GM18858 (cell line): Measurements from ENCODE around the gene HES5.

Experiments used
- ATAC-seq: cut with Tn5 transposase; IDR thresholded peaks from one replicate; pipeline ENCODE4 v1.9.1; 2021; ENCODE audit not compliant: unreplicated experiment

The HES5 gene

DNA sequence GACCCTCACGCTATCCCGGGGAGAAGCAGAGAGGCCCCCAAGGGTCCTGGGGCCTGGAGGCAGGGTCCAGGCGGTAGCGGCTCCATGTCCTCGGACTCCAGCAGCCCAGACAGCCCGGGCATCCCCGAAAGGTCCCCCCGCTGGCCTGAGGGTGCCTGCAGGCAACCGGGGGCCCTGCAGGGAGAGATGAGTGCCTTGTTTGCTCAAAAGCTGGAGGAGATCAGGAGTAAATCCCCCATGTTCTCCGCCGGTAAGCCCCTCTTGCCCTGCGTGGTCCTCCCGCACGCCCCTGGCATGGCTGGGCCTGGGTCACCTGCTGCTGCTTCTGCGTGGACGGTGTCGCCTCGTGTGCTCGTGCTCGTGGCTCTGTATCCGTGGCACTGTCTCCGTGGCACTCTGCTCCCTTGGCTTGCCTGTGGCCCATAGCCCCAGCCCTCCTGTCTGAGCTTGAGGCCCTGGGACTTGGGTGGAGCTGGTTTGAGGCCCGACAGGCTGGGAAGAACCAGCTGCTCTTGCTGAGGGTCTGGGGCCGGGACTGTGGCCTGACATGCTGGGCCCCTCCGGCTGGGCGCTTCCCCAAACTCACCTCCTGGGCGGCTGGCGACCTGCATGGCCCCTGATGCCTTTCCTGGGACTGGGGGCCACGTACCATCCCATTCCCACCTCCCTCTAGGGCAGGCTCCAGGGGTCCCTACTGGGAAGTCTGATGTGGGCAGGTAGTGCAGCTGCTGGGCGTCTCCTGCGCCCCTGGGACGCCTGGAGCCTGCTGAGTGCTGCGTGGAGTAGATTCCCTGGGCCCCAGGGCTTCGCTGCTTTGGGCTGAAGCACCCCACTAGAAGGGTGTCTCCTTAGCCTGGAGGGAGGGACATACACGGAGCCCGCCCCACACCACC is 27.2 kb downstream of the HES5 start:
- no peak for ATAC-seq

DNA sequence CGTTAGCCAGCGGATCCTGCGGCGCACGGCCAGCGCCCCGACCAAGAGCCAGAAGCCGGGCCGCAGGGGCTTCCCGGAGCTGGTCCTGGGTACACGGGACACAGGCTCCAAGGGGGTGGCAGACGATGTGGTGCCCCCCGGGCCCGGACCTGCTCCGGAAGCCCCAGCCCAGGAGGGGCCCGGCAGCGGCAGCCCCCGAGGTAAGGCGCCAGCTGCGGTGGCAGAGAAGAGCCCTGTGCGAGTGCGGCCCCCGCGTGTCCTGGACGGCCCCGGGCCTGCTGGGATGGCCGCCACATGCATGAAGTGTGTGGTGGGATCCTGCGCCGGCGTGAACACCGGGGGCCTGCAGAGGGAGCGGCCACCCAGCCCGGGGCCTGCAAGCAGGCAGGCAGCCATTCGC is 27.9 kb downstream of the HES5 start:
- ATAC-seq, result no peak

DNA sequence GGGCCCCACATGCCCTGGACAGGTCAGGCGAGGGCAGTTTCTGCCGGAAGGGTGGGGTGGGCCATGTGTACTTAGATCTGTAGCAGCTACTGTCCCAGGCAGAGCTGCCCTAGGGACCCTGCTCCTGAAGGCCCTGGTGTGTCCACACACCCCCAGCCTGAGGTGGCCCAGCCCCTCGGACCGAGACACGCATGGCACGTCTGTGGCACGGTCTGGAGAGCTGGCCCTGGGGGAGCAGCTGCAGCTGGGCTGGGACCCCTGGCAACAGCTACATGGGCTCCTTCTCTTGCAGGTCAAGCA is 28.3 kb downstream of the HES5 start:
- ATAC-seq, result no peak

DNA sequence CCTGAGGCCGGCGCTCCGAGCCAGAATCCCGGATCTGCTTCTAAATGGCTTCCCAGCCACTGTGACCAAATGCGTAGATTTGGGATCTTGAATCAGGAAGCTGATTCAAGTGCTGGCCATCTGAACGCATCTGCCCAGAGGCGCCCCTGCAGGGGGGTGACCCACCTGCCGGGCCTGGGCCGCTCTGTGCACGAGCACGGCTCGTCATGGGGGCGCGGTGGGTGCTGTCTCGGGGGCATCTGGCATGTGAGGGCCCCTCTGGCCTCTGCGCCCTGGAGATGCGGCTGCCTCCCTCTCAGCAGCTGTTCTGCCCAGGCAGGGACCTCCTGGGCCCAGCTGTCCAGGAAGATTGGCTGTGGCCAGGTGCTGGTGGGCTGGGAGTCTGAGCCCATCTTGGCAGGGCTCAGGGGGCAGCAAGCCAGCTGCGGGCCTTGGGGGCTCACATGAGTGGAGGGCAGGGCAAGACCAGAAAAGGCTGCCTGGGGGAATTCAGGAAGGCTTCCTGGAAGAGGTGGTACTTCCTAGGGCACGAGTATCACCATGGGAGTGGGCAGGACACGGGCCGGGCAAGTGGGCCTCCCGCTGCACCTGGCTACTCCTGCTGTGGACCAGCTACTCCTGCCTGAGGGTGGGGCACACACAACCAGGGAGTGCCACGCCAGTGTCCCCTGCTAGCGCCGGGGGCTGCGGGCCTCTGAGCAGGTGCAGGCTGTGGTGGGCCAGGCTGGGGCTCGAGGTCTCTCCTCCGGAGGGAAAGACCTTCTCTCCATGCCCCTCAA is 28.8 kb downstream of the HES5 start:
- no peak for ATAC-seq

DNA sequence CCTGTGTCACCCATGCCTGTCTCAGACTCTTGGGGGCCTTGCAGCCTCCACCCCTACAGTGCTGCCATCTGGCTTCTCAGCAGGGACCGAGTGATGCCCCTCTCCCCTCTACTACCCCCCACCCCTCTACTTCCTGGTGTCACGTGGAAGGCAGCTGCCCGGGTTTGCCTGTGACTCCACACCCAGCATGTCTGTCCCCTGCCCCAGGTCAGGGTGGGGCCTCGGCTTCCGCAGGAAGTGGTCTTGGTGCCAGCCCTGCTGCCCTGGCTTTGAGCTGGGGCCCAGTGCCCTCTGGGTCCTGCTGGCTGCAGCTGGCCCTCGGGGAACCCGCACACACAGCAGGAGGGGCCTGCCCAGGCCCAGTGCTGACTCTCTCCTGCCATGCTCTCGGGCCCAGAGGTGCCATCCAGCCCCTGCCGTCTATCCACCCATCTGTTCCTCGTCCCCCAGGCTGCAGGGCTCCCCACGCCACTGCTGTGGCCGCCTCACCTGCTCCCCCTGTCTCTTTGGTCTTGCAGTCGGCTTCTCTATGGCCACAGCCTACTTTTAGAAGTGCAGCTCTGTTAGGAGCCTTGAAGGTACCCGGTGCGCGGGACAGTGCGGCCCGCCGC is 30.0 kb downstream of the HES5 start:
- no peak for ATAC-seq

DNA sequence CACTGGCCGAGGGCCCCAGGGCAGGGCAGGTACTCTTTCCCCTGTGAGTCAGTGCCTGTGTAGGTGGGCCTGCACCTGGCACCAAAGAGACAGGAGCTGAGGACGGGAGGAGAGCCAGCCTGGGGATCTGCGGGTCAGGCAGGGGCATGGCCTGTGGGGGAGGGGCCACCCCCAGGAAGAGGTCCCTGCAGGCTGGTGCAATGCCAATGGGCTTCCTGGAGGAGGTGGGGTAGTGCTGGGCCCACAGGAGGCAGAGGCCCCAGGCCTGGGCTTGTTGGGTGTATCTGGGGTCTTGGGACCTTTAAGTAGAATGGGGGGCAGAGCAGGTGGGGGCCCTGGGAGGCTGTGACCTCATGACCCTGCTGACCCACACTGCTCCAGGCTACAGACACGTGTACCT is 30.8 kb downstream of the HES5 start:
- no peak for ATAC-seq

DNA sequence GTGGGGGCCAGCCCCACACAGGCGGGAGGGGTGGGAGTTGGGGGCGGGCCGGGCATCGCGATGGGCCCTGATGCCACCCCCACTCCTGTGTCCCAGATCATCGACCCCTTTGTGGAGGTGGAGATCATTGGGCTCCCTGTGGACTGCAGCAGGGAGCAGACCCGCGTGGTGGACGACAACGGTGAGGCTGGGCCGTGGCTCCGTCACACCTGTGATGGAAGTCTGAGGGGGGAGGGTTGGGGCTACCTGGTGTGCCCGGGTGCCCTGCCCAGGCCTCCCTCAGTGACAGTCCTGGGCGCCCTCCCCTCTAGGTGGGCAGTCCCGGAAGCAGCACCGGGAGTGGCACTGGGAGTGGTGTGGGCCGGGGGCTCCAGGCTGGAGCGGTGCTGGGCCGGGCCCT is 31.4 kb downstream of the HES5 start:
- no peak for ATAC-seq

GRCh38 chr1:2497891-2498290 is 32.2 kb downstream of the HES5 start:
- no peak for ATAC-seq

GRCh38 chr1:2496746-2497145 is 33.3 kb downstream of the HES5 start:
- ATAC-seq, result no peak

DNA sequence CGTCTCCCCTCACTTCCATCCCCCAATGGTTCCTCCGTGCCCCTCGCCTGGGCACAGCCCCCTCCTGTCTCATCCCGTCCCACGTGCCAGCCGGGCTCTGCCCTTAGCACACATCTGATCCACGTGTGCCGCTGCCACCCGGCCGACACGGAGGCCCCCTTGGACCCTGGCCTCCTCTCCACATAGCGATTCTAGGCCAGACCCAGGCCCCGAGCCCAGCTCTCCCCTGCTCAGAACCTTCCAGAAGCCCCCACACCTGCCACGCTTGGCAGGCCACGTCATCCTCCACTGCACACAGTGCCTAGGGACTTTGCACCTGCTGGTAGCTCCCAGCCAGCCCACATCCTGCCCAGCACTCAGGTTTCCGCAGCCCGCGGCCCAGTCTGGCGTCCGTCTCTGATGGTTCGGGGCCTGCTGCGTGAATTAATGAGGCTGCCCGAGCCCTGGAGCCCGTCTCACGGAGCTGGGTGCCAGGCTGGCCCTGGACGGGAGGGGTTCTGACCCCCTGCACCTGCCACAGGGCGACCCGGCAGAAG is 33.9 kb downstream of the HES5 start:
- no peak for ATAC-seq

- no peak for ATAC-seq
Observed at GRCh38 chr1:2495546-2495945, 34.5 kb downstream of the HES5 start.

DNA sequence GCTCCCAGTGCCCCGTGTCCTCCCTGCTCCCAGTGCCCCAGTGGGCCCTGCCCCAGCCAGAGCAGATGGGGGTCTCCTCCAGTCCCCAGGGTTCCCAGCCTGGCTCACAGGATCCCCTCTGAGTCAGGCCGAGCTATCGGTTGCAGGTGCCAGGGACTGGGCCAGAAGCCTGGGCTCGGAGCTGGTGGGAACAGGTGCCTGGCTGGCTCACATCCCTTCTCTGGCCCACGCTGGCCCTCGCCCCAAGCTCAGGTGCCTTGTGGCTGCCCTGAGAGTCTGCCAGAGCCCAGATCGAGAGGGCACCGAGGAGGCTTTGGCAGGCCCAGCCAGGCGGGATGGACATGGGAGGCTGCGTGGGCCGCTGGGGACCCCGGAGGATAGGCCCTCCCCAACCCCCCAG is 35.0 kb downstream of the HES5 start:
- no peak for ATAC-seq

GRCh38 chr1:2494323-2494693 is 35.8 kb downstream of the HES5 start:
- ATAC-seq, result no peak

- no peak for ATAC-seq
Observed at GRCh38 chr1:2493691-2494322, 36.3 kb downstream of the HES5 start.

GRCh38 chr1:2493218-2493617 is 36.8 kb downstream of the HES5 start:
- ATAC-seq, result no peak

GRCh38 chr1:2492091-2492490 is 38.0 kb downstream of the HES5 start:
- no peak for ATAC-seq

DNA sequence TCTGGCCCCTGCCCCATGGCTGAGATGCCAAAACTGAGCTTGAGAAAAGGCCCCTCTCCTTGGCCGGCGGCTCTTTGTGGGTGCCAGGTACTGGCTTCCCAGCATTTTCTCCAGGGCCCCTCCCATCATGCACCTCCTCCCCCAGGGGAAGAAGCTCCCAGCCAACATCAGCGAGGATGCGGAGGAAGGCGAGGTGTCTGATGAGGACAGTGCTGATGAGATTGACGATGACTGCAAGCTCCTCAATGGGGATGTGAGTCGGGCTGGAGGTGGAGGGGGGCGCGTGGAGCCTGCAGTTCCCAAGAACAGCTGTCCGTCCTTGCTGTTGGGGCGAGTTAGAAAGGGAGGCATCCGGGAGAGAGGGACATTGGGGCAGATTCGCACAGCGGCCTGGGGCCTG is 40.4 kb downstream of the HES5 start:
- ATAC-seq, result no peak

DNA sequence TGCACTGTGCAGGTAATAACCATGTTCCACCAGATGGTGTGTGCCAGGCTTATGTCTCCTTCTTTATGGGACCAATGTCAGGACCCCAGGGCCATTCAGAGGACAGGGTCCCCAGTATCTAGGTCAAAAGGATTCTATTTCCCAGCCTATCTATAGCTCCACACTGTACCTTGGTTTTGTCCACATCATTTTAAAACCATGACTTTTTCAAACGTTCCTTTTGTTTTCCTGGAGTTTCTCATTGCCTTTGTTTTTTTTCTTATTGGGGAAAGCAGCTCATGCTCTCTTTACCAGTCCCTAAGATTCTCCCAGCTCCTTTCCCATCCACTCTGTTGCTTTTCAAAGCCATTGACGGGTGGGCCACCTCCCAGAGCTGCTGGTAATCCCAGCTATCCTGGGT is 41.4 kb downstream of the HES5 start:
- no peak for ATAC-seq

DNA sequence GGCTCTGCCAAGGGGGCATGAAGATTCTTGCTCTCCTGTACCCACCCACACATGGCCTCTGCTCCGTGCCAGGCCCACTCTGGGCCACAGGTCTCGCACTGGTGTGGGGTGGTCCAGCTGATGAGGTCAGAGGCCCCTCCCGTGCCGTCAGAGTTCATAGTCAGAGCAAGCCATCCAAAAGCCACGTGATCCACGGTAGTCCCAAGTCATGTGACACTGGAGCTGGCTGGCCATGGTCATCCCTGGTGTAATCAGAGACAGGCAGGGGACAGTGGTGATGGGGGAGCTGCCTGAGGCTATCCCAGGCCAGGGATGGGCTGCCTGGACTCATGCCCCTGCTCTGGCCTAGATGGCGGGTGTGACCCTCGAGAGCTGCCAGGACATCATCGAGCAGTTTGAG is 43.5 kb downstream of the HES5 start:
- ATAC-seq, result no peak

- no peak for ATAC-seq
Observed at GRCh38 chr1:2486041-2486440, 44.0 kb downstream of the HES5 start.

DNA sequence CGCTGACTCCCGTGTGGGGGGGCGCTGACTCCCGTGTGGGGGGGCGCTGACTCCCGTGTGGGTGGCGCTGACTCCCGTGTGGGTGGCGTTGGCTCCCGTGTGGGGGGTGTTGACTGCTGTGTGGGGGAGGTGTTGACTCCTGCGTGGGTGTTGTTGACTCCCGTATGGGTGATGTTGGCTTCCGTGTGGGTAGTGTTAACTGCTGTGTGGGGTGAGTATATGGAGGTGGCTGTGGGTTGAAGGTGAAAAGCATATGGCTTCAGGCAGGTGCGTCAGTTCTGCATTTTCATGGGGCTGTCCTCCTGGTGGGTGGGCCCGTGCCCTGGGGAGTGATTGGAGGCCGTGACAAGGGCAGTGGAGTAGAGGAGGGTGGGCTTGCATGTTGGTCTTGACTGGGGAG is 46.1 kb downstream of the HES5 start:
- no peak for ATAC-seq
